Dedifferentiated amniotic fluid mesenchymal stem cell (primary cell): ENCODE results near the gene TSSC4.
A peak's percentile ranks its signal among the peaks of the same experiment; 100 is the strongest.

ENCODE experiments used
- DNase-seq: peaks from one replicate; pipeline ENCODE4 v3.0.0-alpha.2; 2016; ENCODE audit errors: extremely low spot score

Gene TSSC4

GRCh38 chr11:2417856-2418692 is 17.5 kb downstream of the TSSC4 start:
- no peak for DNase-seq

- no peak for DNase-seq
These were observed 18.3 kb downstream of the TSSC4 start for GRCh38 chr11:2418693-2419360.

- DNase-seq, result peak; percentile 63
These were observed 19.3 kb downstream of the TSSC4 start for GRCh38 chr11:2419638-2420501.

GRCh38 chr11:2420502-2421225 is 20.1 kb downstream of the TSSC4 start:
- DNase-seq, result peak; percentile 51

GRCh38 chr11:2421226-2421994 is 20.9 kb downstream of the TSSC4 start:
- DNase-seq, result no peak

- no peak for DNase-seq
These were observed 21.4 kb downstream of the TSSC4 start for GRCh38 chr11:2421996-2422395.

GRCh38 chr11:2422461-2423156 is 22.1 kb downstream of the TSSC4 start:
- DNase-seq, result no peak

GRCh38 chr11:2423157-2424025 is 22.8 kb downstream of the TSSC4 start:
- DNase-seq, result no peak

GRCh38 chr11:2424811-2425495 is 24.4 kb downstream of the TSSC4 start:
- DNase-seq, result no peak

- DNase-seq, result no peak
These were observed 25.0 kb downstream of the TSSC4 start for GRCh38 chr11:2425506-2425905.

GRCh38 chr11:2426221-2426620 is 25.7 kb downstream of the TSSC4 start:
- DNase-seq, result no peak

GRCh38 chr11:2426826-2427521 is 26.4 kb downstream of the TSSC4 start:
- no peak for DNase-seq

GRCh38 chr11:2427721-2428321 is 27.3 kb downstream of the TSSC4 start:
- DNase-seq, result no peak

- DNase-seq, result peak; percentile 36
These were observed 27.8 kb downstream of the TSSC4 start for GRCh38 chr11:2428322-2428795.

GRCh38 chr11:2431395-2431794 is 30.8 kb downstream of the TSSC4 start:
- no peak for DNase-seq

- no peak for DNase-seq
These were observed 31.6 kb downstream of the TSSC4 start for GRCh38 chr11:2432171-2432621.

- DNase-seq, result no peak
These were observed 32.1 kb downstream of the TSSC4 start for GRCh38 chr11:2432628-2433071.
